ENCODE measurements around the gene TAS1R3. TPM values are rescaled to one million over a fixed set of nuclear protein-coding genes. Genes with fewer than 3 reads are reported as not detected.

Gene TAS1R3
- total and polyA plus RNA-seq, 3 donors from 2014 or later, result 0.66 to 1.5 (median 1.5) TPM

- H3K27ac ChIP-seq, result peak overlapping the region; percentile 59 to 90
- H3K4me3 ChIP-seq, result peak overlapping the region; percentile 56 to 69
- peaks cover 56% of the 10 kb centered on the region for H3K4me1 ChIP-seq
- H3K27me3 ChIP-seq, result no peaks in the 10 kb centered on the region
- DNase-seq, result no peak
- 38 to 50% methylated on average over 15 to 25 of the region's 26 CpGs for WGBS, 2 donors
- no peaks in the 10 kb centered on the region for H3K36me3 ChIP-seq (ENCODE audit: low read depth, missing control alignments)
- TF ChIP-seq CTCF (IDR thresholded peaks at IDR 0.05) (no peak), POLR2A (IDR thresholded peaks at IDR 0.05) (no peak)
- intact Hi-C loops (cut with DNase I; ENCODE audit: low total_unique reads), result no loop called here
- no peaks in the 10 kb centered on the region for H3K9me3 ChIP-seq
Measured at GRCh38 chr1:1356796-1357401, 25.8 kb downstream of the TAS1R3 start.

GRCh38 chr1:1357871-1358432 is 26.9 kb downstream of the TAS1R3 start:
- TF ChIP-seq CTCF (IDR thresholded peaks at IDR 0.05) (no peak), POLR2A (IDR thresholded peaks at IDR 0.05) (no peak)
- Histone ChIP-seq H3K27me3 (no peaks in the 10 kb centered on the region), H3K4me3 (peak overlapping the region; percentile 56 to 69), H3K9me3 (no peaks in the 10 kb centered on the region), H3K27ac (peak overlapping the region; percentile 86 to 90), H3K4me1 (peaks cover 51% of the 10 kb centered on the region), H3K36me3 (ENCODE audit: low read depth, missing control alignments) (no peaks in the 10 kb centered on the region)
- 24 to 51% methylated on average over 6 to 17 of the region's 18 CpGs for WGBS, 2 donors
- no peak for DNase-seq
- intact Hi-C loops (cut with DNase I; ENCODE audit: low total_unique reads), result no loop called here

- peaks cover 44% of the 10 kb centered on the region for H3K4me1 ChIP-seq
- no peaks in the 10 kb centered on the region for H3K9me3 ChIP-seq
- WGBS, 2 donors, result 33 to 51% methylated on average over 11 to 24 of the region's 29 CpGs
- peak within 1 kb of the TSS; percentile 56 to 69 for H3K4me3 ChIP-seq
- no peak for TF ChIP-seq CTCF (IDR thresholded peaks at IDR 0.05)
- no peak for TF ChIP-seq POLR2A (IDR thresholded peaks at IDR 0.05)
- peak within 1 kb of the TSS; percentile 86 to 90 for H3K27ac ChIP-seq
- peak; percentile 80 for DNase-seq
- no peaks in the 10 kb centered on the region for H3K36me3 ChIP-seq (ENCODE audit: low read depth, missing control alignments)
- no peaks in the 10 kb centered on the region for H3K27me3 ChIP-seq
- intact Hi-C loops (cut with DNase I; ENCODE audit: low total_unique reads), result no loop called here
Measured at GRCh38 chr1:1358433-1359271, 27.6 kb downstream of the TAS1R3 start, which contains the start of gene MXRA8. MXRA8 (minus strand) TSS chr1:1358555; CDS start chr1:1358504, 51 bp downstream.

- 42 to 58% methylated on average over 5 to 6 of the region's 6 CpGs for WGBS, 2 donors
- intact Hi-C loops (cut with DNase I; ENCODE audit: low total_unique reads), result no loop called here
- TF ChIP-seq POLR2A (IDR thresholded peaks at IDR 0.05), result no peak
- no peak for TF ChIP-seq CTCF (IDR thresholded peaks at IDR 0.05)
- DNase-seq, result peak; percentile 64
- H3K27ac ChIP-seq, result peak overlapping the region; percentile 86 to 90
- H3K9me3 ChIP-seq, result no peaks in the 10 kb centered on the region
- H3K27me3 ChIP-seq, result no peaks in the 10 kb centered on the region
- H3K36me3 ChIP-seq (ENCODE audit: low read depth, missing control alignments), result no peaks in the 10 kb centered on the region
- no peak overlapping the region for H3K4me3 ChIP-seq
- peaks cover 38% of the 10 kb centered on the region for H3K4me1 ChIP-seq
Measured at GRCh38 chr1:1359308-1359663, 28.2 kb downstream of the TAS1R3 start.

Data from testis (tissue), 3 donors.